Osteoblast (primary cell): Measurements from ENCODE around the gene PAK2. TPM values are rescaled to one million over a fixed set of nuclear protein-coding genes. Genes with fewer than 3 reads are reported as not detected.

Source experiments
- DNase-seq: peaks from one replicate; pipeline ENCODE4 v3.0.0; 2011; ENCODE audit warnings: low spot score, mixed read lengths; ENCODE audit not compliant: insufficient read length; ENCODE audit errors: missing footprints
- H2AFZ ChIP-seq: 2 replicates; pipeline ENCODE4 v1.6.0; 2011; ENCODE audit warnings: mild to moderate bottlenecking, low read length
- H3K27ac ChIP-seq: 2 replicates; pipeline ENCODE4 v1.5.1; 2011; ENCODE audit warnings: mild to moderate bottlenecking, low read depth, low read length, moderate library complexity
- H3K27me3 ChIP-seq: 2 replicates; pipeline ENCODE4 v1.6.0; 2012; ENCODE audit warnings: mild to moderate bottlenecking, control low read depth, inconsistent platforms, low read length, moderate library complexity; ENCODE audit not compliant: insufficient read depth
- H3K36me3 ChIP-seq: 2 replicates; pipeline ENCODE4 v1.5.1; 2011; ENCODE audit warnings: mild to moderate bottlenecking, low read length, control low read depth, moderate library complexity; ENCODE audit not compliant: insufficient read depth
- H3K4me1 ChIP-seq: 2 replicates; pipeline ENCODE4 v1.5.1; 2011; ENCODE audit warnings: mild to moderate bottlenecking, low read length, control low read depth, moderate library complexity; ENCODE audit not compliant: insufficient read depth
- H3K4me2 ChIP-seq: 2 replicates; pipeline ENCODE4 v1.6.0; 2011; ENCODE audit warnings: mild to moderate bottlenecking, low read length; ENCODE audit not compliant: insufficient read depth
- H3K4me3 ChIP-seq: fragments of 200-600 bp; sonication (generic); 3 replicates; pipeline ENCODE4 v1.5.1; 2012; ENCODE audit warnings: mild to moderate bottlenecking, low read length, inconsistent platforms; ENCODE audit not compliant: insufficient read depth
- H3K79me2 ChIP-seq: 2 replicates; pipeline ENCODE4 v1.6.0; 2012; ENCODE audit warnings: mild to moderate bottlenecking, low read length, control low read depth, inconsistent platforms; ENCODE audit not compliant: insufficient read depth
- H3K9me3 ChIP-seq: 2 replicates; pipeline ENCODE4 v1.5.1; 2011; ENCODE audit warnings: low read depth, low read length, control low read depth
- H4K20me1 ChIP-seq: 2 replicates; pipeline ENCODE4 v1.6.0; 2012; ENCODE audit warnings: mild to moderate bottlenecking, low read length, control low read depth; ENCODE audit not compliant: insufficient read depth
- total RNA-seq: library from RNA; depleted of rRNA; stranded (reverse); fragments of >200 nt; gene quantifications from 2 replicates; pipeline ENCODE4 v1.2.3, GENCODE V29; 2012
- TF ChIP-seq, protein P1 (sequence below): IDR thresholded peaks from 2 replicates; pipeline ENCODE4 v1.5.1; 2011; ENCODE audit warnings: mild to moderate bottlenecking, low read depth, low read length, moderate library complexity; ENCODE audit errors: extremely low read depth

The PAK2 gene
- total RNA-seq, 1 donor, result 36.6 TPM

DNA sequence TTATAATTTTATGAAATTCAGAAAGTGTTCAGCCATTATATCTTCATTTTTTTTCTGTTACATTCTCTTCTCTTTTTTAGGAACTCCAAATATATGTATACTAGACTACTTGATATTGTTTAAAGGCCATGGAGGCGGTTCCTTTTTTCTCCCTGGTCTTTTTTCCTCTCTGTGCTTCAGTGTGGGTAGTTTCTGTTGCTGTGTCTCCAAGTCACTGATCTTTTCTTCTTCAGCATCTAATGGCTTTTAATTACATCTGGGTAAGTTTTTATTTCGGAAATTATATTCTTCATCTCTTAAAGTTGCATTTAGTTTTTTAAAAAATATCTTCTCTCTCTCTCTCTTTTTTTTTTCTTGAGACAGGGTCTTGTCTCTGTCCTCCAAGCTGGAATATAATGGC is 18.6 kb upstream of the PAK2 start:
- Histone ChIP-seq H3K27ac (no peak overlapping the region), H3K9me3 (no peaks in the 10 kb centered on the region), H3K4me2 (no peak overlapping the region), H4K20me1 (no peaks in the 10 kb centered on the region), H2AFZ (no peak overlapping the region), H3K36me3 (peaks cover 21% of the 10 kb centered on the region), H3K79me2 (peaks cover 5% of the 10 kb centered on the region), H3K4me3 (no peak overlapping the region), H3K27me3 (no peaks in the 10 kb centered on the region), H3K4me1 (no peaks in the 10 kb centered on the region)
- TF ChIP-seq, protein P1, sequence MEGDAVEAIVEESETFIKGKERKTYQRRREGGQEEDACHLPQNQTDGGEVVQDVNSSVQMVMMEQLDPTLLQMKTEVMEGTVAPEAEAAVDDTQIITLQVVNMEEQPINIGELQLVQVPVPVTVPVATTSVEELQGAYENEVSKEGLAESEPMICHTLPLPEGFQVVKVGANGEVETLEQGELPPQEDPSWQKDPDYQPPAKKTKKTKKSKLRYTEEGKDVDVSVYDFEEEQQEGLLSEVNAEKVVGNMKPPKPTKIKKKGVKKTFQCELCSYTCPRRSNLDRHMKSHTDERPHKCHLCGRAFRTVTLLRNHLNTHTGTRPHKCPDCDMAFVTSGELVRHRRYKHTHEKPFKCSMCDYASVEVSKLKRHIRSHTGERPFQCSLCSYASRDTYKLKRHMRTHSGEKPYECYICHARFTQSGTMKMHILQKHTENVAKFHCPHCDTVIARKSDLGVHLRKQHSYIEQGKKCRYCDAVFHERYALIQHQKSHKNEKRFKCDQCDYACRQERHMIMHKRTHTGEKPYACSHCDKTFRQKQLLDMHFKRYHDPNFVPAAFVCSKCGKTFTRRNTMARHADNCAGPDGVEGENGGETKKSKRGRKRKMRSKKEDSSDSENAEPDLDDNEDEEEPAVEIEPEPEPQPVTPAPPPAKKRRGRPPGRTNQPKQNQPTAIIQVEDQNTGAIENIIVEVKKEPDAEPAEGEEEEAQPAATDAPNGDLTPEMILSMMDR, result no peak
- DNase-seq, result no peak

DNA sequence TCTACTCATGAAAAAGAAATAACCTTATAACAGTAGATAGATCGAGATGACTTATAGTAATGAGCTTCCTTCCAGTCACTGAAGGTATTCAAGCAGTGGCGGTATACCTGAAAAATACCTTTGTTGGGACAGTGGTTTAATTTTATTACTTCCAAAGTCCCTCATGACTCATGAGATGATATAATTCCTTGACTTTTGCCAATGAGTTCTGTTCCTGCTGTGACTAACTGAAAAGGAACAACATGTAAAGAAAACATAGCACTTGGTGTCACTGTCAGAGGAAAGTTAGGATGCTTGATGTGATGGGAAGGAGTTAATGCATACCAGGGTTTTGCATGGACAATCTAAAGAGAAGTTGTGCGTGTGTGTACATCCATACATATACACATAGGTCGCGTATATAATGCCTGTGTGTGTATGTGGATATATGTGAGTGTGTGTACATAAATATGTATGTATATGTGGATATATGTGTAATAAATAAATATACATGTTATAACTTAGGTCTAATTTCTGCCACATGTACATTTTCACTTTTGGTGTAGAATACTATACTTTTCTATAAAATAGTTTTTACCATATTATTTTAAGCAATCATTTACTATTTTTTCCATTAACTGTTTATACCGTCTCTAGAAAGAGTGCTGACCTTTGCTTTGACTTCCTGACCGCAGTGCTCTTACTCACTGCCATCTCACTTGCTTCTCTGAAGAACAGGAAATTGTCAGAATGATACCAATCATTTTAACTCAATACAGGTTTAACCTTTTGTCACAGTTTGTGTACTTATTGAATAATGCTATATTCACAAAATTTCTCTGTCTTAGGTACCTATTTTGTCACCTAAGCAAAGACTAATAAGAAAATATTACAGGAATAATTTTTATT is 12.6 kb upstream of the PAK2 start:
- Histone ChIP-seq H3K36me3 (peaks cover 21% of the 10 kb centered on the region), H3K27ac (peak overlapping the region; percentile 10), H2AFZ (no peak overlapping the region), H3K79me2 (no peaks in the 10 kb centered on the region), H3K9me3 (no peaks in the 10 kb centered on the region), H4K20me1 (peaks cover 3% of the 10 kb centered on the region), H3K27me3 (no peaks in the 10 kb centered on the region), H3K4me2 (peak overlapping the region; percentile 41), H3K4me1 (peaks cover 14% of the 10 kb centered on the region), H3K4me3 (no peak overlapping the region)
- DNase-seq, result peak; percentile 90
- TF ChIP-seq, protein P1, result no peak

DNA sequence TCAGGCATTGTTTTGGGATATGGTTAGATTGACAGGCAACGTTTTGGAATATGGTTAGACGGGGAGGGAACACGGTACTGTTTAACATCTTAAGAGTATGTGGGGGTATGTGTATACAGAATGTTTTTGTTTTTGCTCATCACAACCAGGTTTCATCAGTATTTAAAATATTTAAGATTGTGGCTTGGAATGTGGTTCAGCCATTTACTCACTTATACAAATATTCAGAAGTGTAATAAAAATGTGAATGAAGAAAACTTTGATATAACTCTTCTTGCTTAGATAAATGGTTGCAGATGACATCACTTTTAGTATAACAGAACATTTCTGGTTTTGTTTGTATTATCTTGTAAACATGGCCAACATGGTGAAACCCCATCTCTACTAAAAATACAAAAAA is 3.9 kb upstream of the PAK2 start:
- TF ChIP-seq, protein P1, result no peak
- Histone ChIP-seq H3K4me3 (no peak overlapping the region), H3K27me3 (no peaks in the 10 kb centered on the region), H3K9me3 (no peaks in the 10 kb centered on the region), H3K79me2 (peaks cover 11% of the 10 kb centered on the region), H3K27ac (no peak overlapping the region), H3K4me2 (no peak overlapping the region), H3K4me1 (no peaks in the 10 kb centered on the region), H3K36me3 (peaks cover 8% of the 10 kb centered on the region), H2AFZ (no peak overlapping the region), H4K20me1 (peaks cover 4% of the 10 kb centered on the region)
- no peak for DNase-seq

DNA sequence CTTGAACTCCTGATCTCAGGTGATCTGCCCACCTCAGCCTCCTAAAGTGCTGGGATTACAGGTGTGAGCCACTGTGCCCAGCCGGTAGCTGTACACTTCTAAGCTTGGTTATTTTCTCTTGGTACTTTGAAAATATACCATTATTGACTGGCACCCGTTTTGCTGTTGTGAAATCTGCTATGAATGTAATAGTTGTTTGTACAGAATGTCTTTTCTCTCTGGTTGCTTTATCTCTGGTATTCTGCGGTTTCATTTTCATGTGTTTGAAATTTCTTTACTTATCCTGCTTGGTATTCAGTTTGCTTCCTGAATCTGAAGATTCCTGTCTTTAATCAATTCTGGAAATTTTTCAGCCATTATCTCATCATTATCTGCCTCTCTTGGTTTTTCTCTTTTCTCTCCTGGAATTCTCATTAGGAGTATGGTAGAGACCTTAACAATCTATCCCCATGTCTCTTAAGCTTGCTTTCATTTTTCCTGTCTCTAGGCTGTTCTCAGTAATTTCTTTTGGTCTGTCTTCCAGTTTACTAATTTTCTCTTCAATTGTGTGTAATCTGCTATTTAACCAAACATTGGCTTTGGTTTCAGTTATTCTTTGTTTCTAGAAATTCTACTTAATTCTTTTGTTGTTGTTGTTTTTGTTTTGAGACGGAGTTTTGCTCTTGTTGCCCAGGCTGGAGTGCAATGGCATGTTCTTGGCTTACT is 2.8 kb upstream of the PAK2 start:
- no peak overlapping the region for H3K4me3 ChIP-seq
- no peaks in the 10 kb centered on the region for H3K27me3 ChIP-seq
- H3K27ac ChIP-seq, result no peak overlapping the region
- H2AFZ ChIP-seq, result no peak overlapping the region
- no peaks in the 10 kb centered on the region for H3K9me3 ChIP-seq
- peaks cover 10% of the 10 kb centered on the region for H4K20me1 ChIP-seq
- DNase-seq, result no peak
- H3K4me2 ChIP-seq, result no peak overlapping the region
- TF ChIP-seq, protein P1, result no peak
- peaks cover 4% of the 10 kb centered on the region for H3K36me3 ChIP-seq
- H3K4me1 ChIP-seq, result peaks cover 6% of the 10 kb centered on the region
- H3K79me2 ChIP-seq, result peaks cover 22% of the 10 kb centered on the region
